Chondrocyte (in vitro differentiated cells): Measurements from ENCODE around the gene SNX22. TPM values are rescaled to one million over a fixed set of nuclear protein-coding genes. Genes with fewer than 3 reads are reported as not detected.

ENCODE experiments used
- DNase-seq: peaks from one replicate; pipeline ENCODE4 v3.0.0; 2021; ENCODE audit warnings: mixed read lengths, low spot score
- H3K27ac Mint-ChIP-seq: one replicate; pipeline ENCODE4 v1.8.0; 2021; ENCODE audit warnings: mild to moderate bottlenecking, moderate library complexity, mixed read lengths; ENCODE audit not compliant: unreplicated experiment
- H3K27me3 Mint-ChIP-seq: 2 replicates; pipeline ENCODE4 v1.8.0; 2021; ENCODE audit warnings: low read depth, mixed read lengths
- H3K36me3 Mint-ChIP-seq: 2 replicates; pipeline ENCODE4 v1.8.0; 2021; ENCODE audit warnings: low read depth, mixed read lengths
- H3K4me1 Mint-ChIP-seq: 2 replicates; pipeline ENCODE4 v1.8.0; 2021; ENCODE audit warnings: low read depth, mild to moderate bottlenecking, mixed read lengths
- H3K4me3 Mint-ChIP-seq: one replicate; pipeline ENCODE4 v1.8.0; 2021; ENCODE audit warnings: mild to moderate bottlenecking, moderate library complexity, mixed read lengths; ENCODE audit not compliant: unreplicated experiment
- H3K9me3 Mint-ChIP-seq: 2 replicates; pipeline ENCODE4 v1.8.0; 2021; ENCODE audit warnings: low read depth, mixed read lengths
- total RNA-seq: library from RNA; stranded (reverse); gene quantifications from 3 replicates; pipeline ENCODE4 v1.2.1, GENCODE V29; 2021
- TF ChIP-seq, protein P1 (sequence below): fragments of 200-600 bp; sonication (generic); IDR thresholded peaks from 2 replicates; pipeline ENCODE4 v1.5.0; 2021; ENCODE audit warnings: antibody characterized with exemption, mild to moderate bottlenecking, moderate library complexity

The SNX22 gene
- total RNA-seq, 1 donor from 2014 or later = 0.15 TPM

DNA sequence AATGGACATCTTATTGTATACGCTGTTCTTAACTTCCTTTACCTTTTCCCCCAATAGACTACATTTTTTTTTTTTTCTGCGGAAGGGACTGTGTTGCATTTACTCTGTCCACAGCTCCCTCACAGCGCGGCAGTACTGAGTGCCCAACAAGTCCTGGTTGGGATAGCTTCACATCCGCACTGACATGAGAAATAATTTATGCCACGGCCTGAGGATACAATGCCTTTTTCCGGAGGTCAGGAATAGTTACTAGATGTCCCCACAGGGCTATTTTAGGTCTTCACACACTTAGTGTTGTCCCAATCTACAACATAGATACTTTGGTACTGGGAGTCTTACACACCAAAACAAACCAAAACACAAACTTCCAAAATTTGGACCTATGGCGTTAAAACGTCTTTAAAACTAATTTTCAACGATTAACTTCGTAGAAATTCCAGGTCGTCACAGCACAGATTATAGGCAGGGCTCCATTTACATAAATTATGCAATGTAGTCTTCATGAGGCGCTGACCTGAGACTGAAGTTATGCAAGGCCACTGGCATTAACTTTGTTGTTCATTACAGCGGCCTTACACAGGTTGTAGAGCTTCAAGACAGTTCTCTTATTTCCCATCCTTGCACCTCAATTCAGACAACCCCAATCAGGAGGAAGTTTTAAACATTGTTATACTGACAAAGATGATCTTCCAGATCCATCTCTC is 12.3 kb downstream of the SNX22 start:
- Mint-ChIP-seq H3K27ac (peak overlapping the region; percentile 95), H3K4me1 (peaks cover 38% of the 10 kb centered on the region), H3K9me3 (no peaks in the 10 kb centered on the region), H3K4me3 (peak overlapping the region; percentile 74), H3K36me3 (peaks cover 15% of the 10 kb centered on the region), H3K27me3 (no peaks in the 10 kb centered on the region)
- no peak for DNase-seq
- TF ChIP-seq, protein P1, sequence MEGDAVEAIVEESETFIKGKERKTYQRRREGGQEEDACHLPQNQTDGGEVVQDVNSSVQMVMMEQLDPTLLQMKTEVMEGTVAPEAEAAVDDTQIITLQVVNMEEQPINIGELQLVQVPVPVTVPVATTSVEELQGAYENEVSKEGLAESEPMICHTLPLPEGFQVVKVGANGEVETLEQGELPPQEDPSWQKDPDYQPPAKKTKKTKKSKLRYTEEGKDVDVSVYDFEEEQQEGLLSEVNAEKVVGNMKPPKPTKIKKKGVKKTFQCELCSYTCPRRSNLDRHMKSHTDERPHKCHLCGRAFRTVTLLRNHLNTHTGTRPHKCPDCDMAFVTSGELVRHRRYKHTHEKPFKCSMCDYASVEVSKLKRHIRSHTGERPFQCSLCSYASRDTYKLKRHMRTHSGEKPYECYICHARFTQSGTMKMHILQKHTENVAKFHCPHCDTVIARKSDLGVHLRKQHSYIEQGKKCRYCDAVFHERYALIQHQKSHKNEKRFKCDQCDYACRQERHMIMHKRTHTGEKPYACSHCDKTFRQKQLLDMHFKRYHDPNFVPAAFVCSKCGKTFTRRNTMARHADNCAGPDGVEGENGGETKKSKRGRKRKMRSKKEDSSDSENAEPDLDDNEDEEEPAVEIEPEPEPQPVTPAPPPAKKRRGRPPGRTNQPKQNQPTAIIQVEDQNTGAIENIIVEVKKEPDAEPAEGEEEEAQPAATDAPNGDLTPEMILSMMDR = no peak

DNA sequence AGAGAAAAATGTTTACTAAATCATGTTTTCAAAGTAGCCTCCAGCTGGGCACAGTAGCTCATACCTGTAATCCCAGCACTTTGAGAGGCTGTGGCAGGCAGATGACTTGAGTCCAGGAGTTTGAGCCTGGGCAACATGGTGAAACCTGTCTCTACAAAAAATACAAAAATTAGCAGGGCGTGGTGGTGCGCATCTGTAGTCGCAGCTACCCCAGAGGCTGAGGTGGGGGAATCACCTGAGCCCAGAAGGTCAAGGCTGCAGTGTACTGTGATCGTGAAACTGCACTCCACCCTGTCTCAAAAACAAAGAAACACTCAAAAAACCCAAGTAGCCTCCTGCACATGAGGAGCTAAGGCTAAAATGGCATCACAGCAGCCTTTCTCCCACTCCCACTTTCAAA is 12.9 kb downstream of the SNX22 start:
- no peaks in the 10 kb centered on the region for H3K27me3 Mint-ChIP-seq
- DNase-seq = no peak
- H3K4me3 Mint-ChIP-seq = no peak overlapping the region
- H3K9me3 Mint-ChIP-seq = no peaks in the 10 kb centered on the region
- H3K27ac Mint-ChIP-seq = peak overlapping the region; percentile 95
- peaks cover 13% of the 10 kb centered on the region for H3K36me3 Mint-ChIP-seq
- H3K4me1 Mint-ChIP-seq = peaks cover 35% of the 10 kb centered on the region
- TF ChIP-seq, protein P1 = no peak

DNA sequence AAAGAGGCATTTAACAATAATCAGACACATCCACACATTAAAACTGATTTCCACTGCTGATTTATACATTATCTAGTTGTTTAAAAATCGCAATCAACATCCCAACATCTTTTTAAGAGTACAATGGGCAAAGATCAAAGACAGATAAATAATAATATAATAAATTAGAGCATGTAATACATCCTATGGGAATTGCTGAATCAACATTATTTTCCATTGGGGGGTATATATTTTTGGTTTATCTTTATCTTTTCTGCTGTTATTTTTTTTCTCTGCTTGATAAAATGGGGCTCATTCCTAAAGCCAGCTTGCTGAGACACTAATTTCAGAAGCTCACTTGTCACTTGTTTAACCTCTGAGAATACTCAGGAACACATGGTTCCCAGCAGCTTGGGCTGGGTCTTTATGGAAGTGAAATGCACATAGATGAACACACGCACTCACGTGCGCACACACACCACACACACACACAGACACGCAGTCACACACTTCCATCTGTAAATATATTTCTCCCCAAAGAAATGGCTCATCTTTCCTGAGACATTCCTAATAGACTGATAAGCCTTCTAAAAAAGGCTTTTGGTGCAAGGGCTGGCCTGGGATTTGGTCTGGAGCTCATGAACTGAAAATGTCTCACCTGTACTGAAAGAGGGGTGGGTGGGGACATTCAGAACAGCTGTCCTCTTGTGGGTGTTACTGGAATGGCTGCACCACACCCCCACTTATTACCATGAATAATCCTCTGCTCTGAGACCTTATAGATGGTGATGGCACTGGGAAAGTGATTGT is 14.8 kb downstream of the SNX22 start:
- DNase-seq = no peak
- no peak overlapping the region for H3K27ac Mint-ChIP-seq
- H3K36me3 Mint-ChIP-seq = peaks cover 12% of the 10 kb centered on the region

DNA sequence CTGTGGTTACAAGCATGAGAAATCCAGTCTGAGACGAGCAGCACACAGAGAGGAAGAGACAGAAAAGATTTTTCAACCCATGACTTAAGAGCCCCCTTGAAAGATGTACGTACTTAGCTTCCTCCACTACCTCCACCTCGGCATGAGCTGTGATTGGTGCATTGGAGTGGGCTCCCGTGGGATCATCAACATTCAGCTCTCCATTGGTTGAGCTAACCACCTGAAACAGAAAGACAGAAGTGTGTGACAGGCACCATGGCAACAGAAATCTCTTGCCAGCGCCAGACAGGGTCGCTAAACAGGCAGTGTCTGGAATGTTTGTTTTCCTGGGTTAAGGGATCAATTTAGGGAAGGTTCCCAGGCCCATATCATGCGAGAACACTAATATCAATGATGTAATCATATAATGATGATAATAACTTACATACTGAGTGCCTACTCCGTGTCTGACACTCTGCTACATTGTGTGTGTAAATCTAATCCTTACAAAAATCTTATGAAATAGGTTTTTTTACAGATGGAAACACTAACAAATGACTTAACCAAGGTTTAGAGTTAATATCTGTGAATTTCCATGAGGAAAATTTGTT is 28.8 kb downstream of the SNX22 start:
- TF ChIP-seq, protein P1 = no peak
- no peak overlapping the region for H3K4me3 Mint-ChIP-seq
- no peak overlapping the region for H3K27ac Mint-ChIP-seq

More for the DNA sequence above, 14.8 kb downstream of the SNX22 start:
- TF ChIP-seq, protein P1 = no peak
- H3K27me3 Mint-ChIP-seq = no peaks in the 10 kb centered on the region
- H3K4me3 Mint-ChIP-seq = no peak overlapping the region
- H3K9me3 Mint-ChIP-seq = no peaks in the 10 kb centered on the region
- H3K4me1 Mint-ChIP-seq = peaks cover 25% of the 10 kb centered on the region

DNA sequence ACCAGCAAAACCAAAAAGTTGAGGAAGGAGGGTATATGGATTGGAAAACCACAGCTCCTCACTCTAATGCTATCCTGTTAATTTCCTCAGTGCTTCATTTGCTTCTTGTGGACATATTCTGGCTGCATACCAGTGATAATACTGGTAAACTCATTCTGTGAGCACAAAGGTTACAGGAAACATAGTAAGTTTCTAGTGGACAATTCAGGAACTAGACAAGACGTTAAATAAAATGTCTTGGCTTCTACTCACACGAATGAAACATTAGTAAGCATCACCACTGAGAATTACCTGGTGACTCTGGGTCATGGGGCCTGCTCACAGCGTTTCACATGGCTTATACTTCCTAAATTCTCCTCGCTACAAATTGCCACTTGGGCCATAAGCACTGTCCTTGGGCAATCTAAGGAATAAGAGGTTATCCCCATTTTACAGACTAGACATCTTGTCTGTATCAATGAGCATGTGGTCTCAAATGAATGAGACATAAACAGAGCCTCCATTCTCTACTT is 31.4 kb downstream of the SNX22 start:
- Mint-ChIP-seq H3K36me3 (peaks cover 10% of the 10 kb centered on the region), H3K27ac (no peak overlapping the region), H3K9me3 (no peaks in the 10 kb centered on the region), H3K27me3 (no peaks in the 10 kb centered on the region), H3K4me1 (peaks cover 6% of the 10 kb centered on the region), H3K4me3 (no peak overlapping the region)
- TF ChIP-seq, protein P1 = no peak
- no peak for DNase-seq

More for the DNA sequence above, 28.8 kb downstream of the SNX22 start:
- H3K4me1 Mint-ChIP-seq = peaks cover 6% of the 10 kb centered on the region
- H3K9me3 Mint-ChIP-seq = no peaks in the 10 kb centered on the region
- no peak for DNase-seq
- peaks cover 12% of the 10 kb centered on the region for H3K36me3 Mint-ChIP-seq
- H3K27me3 Mint-ChIP-seq = no peaks in the 10 kb centered on the region
